ENCODE measurements around the gene MNT. TPM values are rescaled to one million over a fixed set of nuclear protein-coding genes. Genes with fewer than 3 reads are reported as not detected.

Gene MNT
- total and polyA plus RNA-seq, 4 donors = 1.7 to 5.0 (median 2.6) TPM

- Histone ChIP-seq H3K27ac (ENCODE audit: low read depth in 1 of 2, low read length in 2 of 2) (peak overlapping the region; percentile 9 to 94), H3K4me1 (ENCODE audit: control insufficient read depth in 4 of 4, insufficient read depth in 4 of 4, low read length in 3 of 4) (peaks cover 0 to 28% (median 21%) of the 10 kb centered on the region in 4 donors), H3K27me3 (ENCODE audit: control insufficient read depth in 4 of 4, insufficient read depth in 4 of 4, low read length in 3 of 4) (no peaks in the 10 kb centered on the region), H3K36me3 (ENCODE audit: control insufficient read depth in 4 of 4, insufficient read depth in 3 of 4, low read depth in 1 of 4, low read length in 3 of 4) (peaks cover 2 to 39% (median 35%) of the 10 kb centered on the region in 4 donors), H3K9ac (ENCODE audit: low read depth in 1 of 2, low read length in 2 of 2) (peak overlapping the region; percentile 80 to 90), H3K9me3 (ENCODE audit: control insufficient read depth in 4 of 4, low read length in 3 of 4) (no peaks in the 10 kb centered on the region), H3K4me3 (ENCODE audit: low read depth in 1 of 3, low read length in 3 of 3) (peak overlapping the region; percentile 73 to 100 (median 97))
- no peak for DNase-seq (ENCODE audit: low spot score)
- TF ChIP-seq, protein P1, sequence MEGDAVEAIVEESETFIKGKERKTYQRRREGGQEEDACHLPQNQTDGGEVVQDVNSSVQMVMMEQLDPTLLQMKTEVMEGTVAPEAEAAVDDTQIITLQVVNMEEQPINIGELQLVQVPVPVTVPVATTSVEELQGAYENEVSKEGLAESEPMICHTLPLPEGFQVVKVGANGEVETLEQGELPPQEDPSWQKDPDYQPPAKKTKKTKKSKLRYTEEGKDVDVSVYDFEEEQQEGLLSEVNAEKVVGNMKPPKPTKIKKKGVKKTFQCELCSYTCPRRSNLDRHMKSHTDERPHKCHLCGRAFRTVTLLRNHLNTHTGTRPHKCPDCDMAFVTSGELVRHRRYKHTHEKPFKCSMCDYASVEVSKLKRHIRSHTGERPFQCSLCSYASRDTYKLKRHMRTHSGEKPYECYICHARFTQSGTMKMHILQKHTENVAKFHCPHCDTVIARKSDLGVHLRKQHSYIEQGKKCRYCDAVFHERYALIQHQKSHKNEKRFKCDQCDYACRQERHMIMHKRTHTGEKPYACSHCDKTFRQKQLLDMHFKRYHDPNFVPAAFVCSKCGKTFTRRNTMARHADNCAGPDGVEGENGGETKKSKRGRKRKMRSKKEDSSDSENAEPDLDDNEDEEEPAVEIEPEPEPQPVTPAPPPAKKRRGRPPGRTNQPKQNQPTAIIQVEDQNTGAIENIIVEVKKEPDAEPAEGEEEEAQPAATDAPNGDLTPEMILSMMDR (IDR thresholded peaks at IDR 0.05; ENCODE audit: low read depth, low read length, missing input control) = no peak
- 3% methylated on average over 17 of the region's 17 CpGs for WGBS
Observed at GRCh38 chr17:2335726-2336214, 65.1 kb downstream of the MNT start.

Small RNA genes within 50 kb of the gene (small RNA-seq; reads per million reads assigned to genes)
- gene AC006435.3 = not detected
- gene AC006435.4 = not detected

Other genes with a start within 250 kb of the MNT start
- gene SMG6, start 97.3 kb downstream of the MNT start, total RNA-seq = 10 to 100 TPM in 1 of 2 donors, 1 to 10 TPM in 1; 9.3 to 12.0 TPM
- gene SMG6, start 97.3 kb downstream of the MNT start, polyA plus RNA-seq = 1 to 10 TPM; 4.9 to 7.1 TPM
- gene SRR, start 97.1 kb downstream of the MNT start, total RNA-seq = 10 to 100 TPM in 1 of 2 donors, 1 to 10 TPM in 1; 4.9 to 10.3 TPM
- 1 to 10 TPM; 2.9 to 3.8 TPM for gene SRR, start 97.1 kb downstream of the MNT start, polyA plus RNA-seq
- gene TSR1, start 64.6 kb downstream of the MNT start, total RNA-seq = 10 to 100 TPM; 18.1 to 27.0 TPM
- gene TSR1, start 64.6 kb downstream of the MNT start, polyA plus RNA-seq = 1 to 10 TPM; 6.5 to 9.6 TPM
- 10 to 100 TPM; 12.4 to 17.5 TPM for gene SGSM2, start 63.6 kb downstream of the MNT start, total RNA-seq
- 10 to 100 TPM in 1 of 2 donors, 1 to 10 TPM in 1; 5.5 to 12.4 TPM for gene SGSM2, start 63.6 kb downstream of the MNT start, polyA plus RNA-seq
- gene METTL16, start 110.8 kb upstream of the MNT start, total RNA-seq = 1 to 10 TPM; 7.4 to 8.9 TPM
- 1 to 10 TPM; 4.1 to 5.8 TPM for gene METTL16, start 110.8 kb upstream of the MNT start, polyA plus RNA-seq
- 10 to 100 TPM; 41.0 to 44.1 TPM for gene PAFAH1B1, start 192.6 kb upstream of the MNT start, total RNA-seq
- gene PAFAH1B1, start 192.6 kb upstream of the MNT start, polyA plus RNA-seq = 10 to 100 TPM; 14.0 to 17.3 TPM

All from liver (tissue), 10 donors.